Loucy (cell line): ENCODE results near the gene CCDC180.

ENCODE experiments used
- H2AFZ ChIP-seq: fragments of 200-600 bp; sonication (generic); 2 replicates; pipeline ENCODE4 v1.6.0; 2016; ENCODE audit warnings: antibody characterized with exemption, mild to moderate bottlenecking, low read length, moderate library complexity
- H3F3A ChIP-seq: fragments of 200-600 bp; 2 replicates; pipeline ENCODE4 v1.6.0; 2016; ENCODE audit warnings: antibody characterized with exemption, low read depth, mild to moderate bottlenecking
- H3K27me3 ChIP-seq: fragments of 200-600 bp; sonication (generic); 2 replicates; pipeline ENCODE4 v1.6.1; 2014; ENCODE audit warnings: low read length, mild to moderate bottlenecking; ENCODE audit not compliant: insufficient read depth, poor library complexity, severe bottlenecking
- H3K36me3 ChIP-seq: fragments of 200-600 bp; sonication (generic); 2 replicates; pipeline ENCODE4 v1.6.1; 2016; ENCODE audit warnings: low read length; ENCODE audit not compliant: insufficient read depth
- H3K4me1 ChIP-seq: fragments of 200-600 bp; sonication (generic); 2 replicates; pipeline ENCODE4 v1.5.1; 2014; ENCODE audit warnings: low read length, mild to moderate bottlenecking; ENCODE audit not compliant: insufficient read depth, poor library complexity, severe bottlenecking
- H3K4me2 ChIP-seq: fragments of 200-600 bp; sonication (generic); 2 replicates; pipeline ENCODE4 v1.6.0; 2014; ENCODE audit warnings: antibody characterized with exemption, low read length, low read depth, mild to moderate bottlenecking; ENCODE audit not compliant: poor library complexity, severe bottlenecking
- H3K4me3 ChIP-seq: fragments of 200-600 bp; sonication (generic); 2 replicates; pipeline ENCODE4 v1.5.1; 2014; ENCODE audit warnings: low read length, mild to moderate bottlenecking, mixed read lengths; ENCODE audit not compliant: poor library complexity, severe bottlenecking
- H3K79me2 ChIP-seq: fragments of 200-600 bp; sonication (generic); 2 replicates; pipeline ENCODE4 v1.6.1; 2014; ENCODE audit warnings: low read length; ENCODE audit not compliant: insufficient read depth
- H3K9ac ChIP-seq: fragments of 200-600 bp; sonication (generic); 2 replicates; pipeline ENCODE4 v1.6.0; 2014; ENCODE audit warnings: mild to moderate bottlenecking, low read depth, low read length, moderate library complexity; ENCODE audit not compliant: poor library complexity, severe bottlenecking
- H3K9me2 ChIP-seq: fragments of 200-600 bp; sonication (generic); replicated peaks from 2 replicates; pipeline ENCODE4 v1.6.1; 2016; ENCODE audit warnings: low read depth, low read length, mixed read lengths
- H3K9me3 ChIP-seq: fragments of 200-600 bp; sonication (generic); 2 replicates; pipeline ENCODE4 v1.6.1; 2014; ENCODE audit warnings: mild to moderate bottlenecking, antibody characterized with exemption, low read length, low read depth; ENCODE audit not compliant: insufficient read depth
- H4K20me1 ChIP-seq: fragments of 200-600 bp; sonication (generic); 2 replicates; pipeline ENCODE4 v1.6.0; 2014; ENCODE audit warnings: antibody characterized with exemption, low read length, mild to moderate bottlenecking; ENCODE audit not compliant: insufficient read depth, poor library complexity, severe bottlenecking
- CTCF ChIP-seq: fragments of 200-600 bp; sonication (generic); conservative IDR thresholded peaks from 2 replicates; pipeline ENCODE4 v1.5.1; 2014; ENCODE audit warnings: mild to moderate bottlenecking, antibody characterized with exemption, low read length
- EZH2phosphoT487 ChIP-seq: fragments of 200-600 bp; IDR thresholded peaks from 2 replicates; pipeline ENCODE4 v1.6.1; 2018; ENCODE audit warnings: antibody characterized with exemption, mild to moderate bottlenecking, moderate library complexity, borderline replicate concordance

The CCDC180 gene

GRCh38 chr9:97310023-97310422 lies 2.6 kb downstream of the CCDC180 start:
- TF ChIP-seq EZH2phosphoT487 (no peak), CTCF (no peak)
- no peak overlapping the region for H2AFZ ChIP-seq

GRCh38 chr9:97310896-97311295 lies 3.4 kb downstream of the CCDC180 start:
- Histone ChIP-seq H3F3A (no peaks in the 10 kb centered on the region), H3K4me2 (no peak overlapping the region), H3K79me2 (no peaks in the 10 kb centered on the region), H3K9ac (no peak overlapping the region), H3K27me3 (no peaks in the 10 kb centered on the region), H3K4me1 (no peaks in the 10 kb centered on the region), H4K20me1 (no peaks in the 10 kb centered on the region), H3K36me3 (no peaks in the 10 kb centered on the region), H3K4me3 (no peak overlapping the region), H3K9me3 (no peaks in the 10 kb centered on the region), H3K9me2 (no peaks in the 10 kb centered on the region), H2AFZ (no peak overlapping the region)
- no peak for TF ChIP-seq EZH2phosphoT487
- no peak for TF ChIP-seq CTCF

More at GRCh38 chr9:97310023-97310422, 2.6 kb downstream of the CCDC180 start:
- Histone ChIP-seq H3K9ac (no peak overlapping the region), H3K9me3 (no peaks in the 10 kb centered on the region), H3K4me3 (no peak overlapping the region), H3K27me3 (no peaks in the 10 kb centered on the region), H3K79me2 (no peaks in the 10 kb centered on the region), H3K9me2 (no peaks in the 10 kb centered on the region), H3K36me3 (no peaks in the 10 kb centered on the region), H3F3A (no peaks in the 10 kb centered on the region), H4K20me1 (no peaks in the 10 kb centered on the region), H3K4me1 (no peaks in the 10 kb centered on the region), H3K4me2 (no peak overlapping the region)

- Histone ChIP-seq H3K9me3 (no peaks in the 10 kb centered on the region), H4K20me1 (no peaks in the 10 kb centered on the region), H3K9ac (no peak overlapping the region), H3K4me3 (no peak overlapping the region), H3F3A (no peaks in the 10 kb centered on the region), H3K4me2 (no peak overlapping the region), H3K79me2 (no peaks in the 10 kb centered on the region), H2AFZ (no peak overlapping the region), H3K36me3 (no peaks in the 10 kb centered on the region), H3K9me2 (no peaks in the 10 kb centered on the region), H3K27me3 (no peaks in the 10 kb centered on the region), H3K4me1 (no peaks in the 10 kb centered on the region)
- TF ChIP-seq CTCF, result no peak
Observed at GRCh38 chr9:97311798-97312500, 4.5 kb downstream of the CCDC180 start.
